ENCODE measurements around the gene COMT. TPM values are rescaled to one million over a fixed set of nuclear protein-coding genes. Genes with fewer than 3 reads are reported as not detected.

The COMT gene
- total and polyA plus RNA-seq, 9 of the 15 experiments (the other 6 are each of a cell fraction or from before 2014, with no cell fraction given), result 12.5 to 351 (median 155) TPM

- TF ChIP-seq ZNF318 (IDR thresholded peaks at IDR 0.05; ENCODE audit: borderline replicate concordance in 1 of 2, low read depth in 1 of 2), result no peak
- peak; percentile 25 for TF ChIP-seq HNRNPLL (IDR thresholded peaks at IDR 0.05; ENCODE audit: low read depth, low read length, poor library complexity, severe bottlenecking)
- TF ChIP-seq ZNF609 (CRISPR knock-in tag; IDR thresholded peaks at IDR 0.05; ENCODE audit: borderline replicate concordance), result no peak
- 0 out of 2 replicates have a peak, but pooled peaks have one; percentile 58 for TF ChIP-seq HMG20B (CRISPR knock-in tag; IDR thresholded peaks at IDR 0.05)
- TF ChIP-seq ELF4 (CRISPR knock-in tag; IDR thresholded peaks at IDR 0.05), result peak; percentile 33; the same call in 1 of the 2 replicates
- peak; percentile 53; the same call in 1 of the 2 replicates for TF ChIP-seq PHB (CRISPR knock-in tag; IDR thresholded peaks at IDR 0.05)
- TF ChIP-seq ZNF184 (CRISPR knock-in tag; IDR thresholded peaks at IDR 0.05), result peak; percentile 18; the same call in 1 of the 2 replicates
- peak; percentile 29 for TF ChIP-seq PRDM10 (IDR thresholded peaks at IDR 0.05; ENCODE audit: partially characterized antibody)
These were observed 43.6 kb downstream of the COMT start (continued) for GRCh38 chr22:19984851-19985811.
